Measurements from ENCODE around the gene PRXL2B.
"Not testable (repeated sequence)": the region's sequence is repeated elsewhere in the genome, so short reads cannot be mapped to it uniquely, and the experiment has no call there.

Gene PRXL2B

GRCh38 chr1:2571348-2571747 is 15.2 kb upstream of the PRXL2B start:
- DNase-seq (ENCODE audit: low spot score) = no peak
- in situ Hi-C loops (cut with MboI; ENCODE audit: low sequenced_read_pairs, unreplicated experiment) = no loop called here
- TF ChIP-seq CTCF (IDR thresholded peaks at IDR 0.05; ENCODE audit: borderline replicate concordance, control extremely low read depth, extremely low read depth, insufficient read depth, missing control alignments) = no peak

- no peak for DNase-seq (ENCODE audit: low spot score)
- in situ Hi-C loops (cut with MboI; ENCODE audit: low sequenced_read_pairs, unreplicated experiment) = no loop called here
- no peak for TF ChIP-seq CTCF (IDR thresholded peaks at IDR 0.05; ENCODE audit: borderline replicate concordance, control extremely low read depth, extremely low read depth, insufficient read depth, missing control alignments)
Observed at GRCh38 chr1:2573250-2573920, 13.2 kb upstream of the PRXL2B start.

- TF ChIP-seq CTCF (IDR thresholded peaks at IDR 0.05; ENCODE audit: borderline replicate concordance, control extremely low read depth, extremely low read depth, insufficient read depth, missing control alignments) = no peak
- no peak for DNase-seq (ENCODE audit: low spot score)
- in situ Hi-C loops (cut with MboI; ENCODE audit: low sequenced_read_pairs, unreplicated experiment) = no loop called here
Observed at GRCh38 chr1:2574350-2574749, 12.2 kb upstream of the PRXL2B start.

- DNase-seq (ENCODE audit: low spot score) = no peak
- in situ Hi-C loops (cut with MboI; ENCODE audit: low sequenced_read_pairs, unreplicated experiment) = no loop called here
- no peak for TF ChIP-seq CTCF (IDR thresholded peaks at IDR 0.05; ENCODE audit: borderline replicate concordance, control extremely low read depth, extremely low read depth, insufficient read depth, missing control alignments)
Observed at GRCh38 chr1:2575801-2576663, 10.5 kb upstream of the PRXL2B start.

- in situ Hi-C loops (cut with MboI; ENCODE audit: low sequenced_read_pairs, unreplicated experiment) = not testable (repeated sequence)
- DNase-seq (ENCODE audit: low spot score) = peak; percentile 61
Observed at GRCh38 chr1:2577565-2578075, 9.0 kb upstream of the PRXL2B start.

- no peak for DNase-seq (ENCODE audit: low spot score)
- in situ Hi-C loops (cut with MboI; ENCODE audit: low sequenced_read_pairs, unreplicated experiment) = no loop called here
- TF ChIP-seq CTCF (IDR thresholded peaks at IDR 0.05; ENCODE audit: borderline replicate concordance, control extremely low read depth, extremely low read depth, insufficient read depth, missing control alignments) = no peak
Observed at GRCh38 chr1:2578758-2579118, 7.8 kb upstream of the PRXL2B start.

- no peak for TF ChIP-seq CTCF (IDR thresholded peaks at IDR 0.05; ENCODE audit: borderline replicate concordance, control extremely low read depth, extremely low read depth, insufficient read depth, missing control alignments)
- in situ Hi-C loops (cut with MboI; ENCODE audit: low sequenced_read_pairs, unreplicated experiment) = no loop called here
- no peak for DNase-seq (ENCODE audit: low spot score)
Observed at GRCh38 chr1:2580691-2581090, 5.9 kb upstream of the PRXL2B start.
